HepG2 (cell line): Measurements from ENCODE around the gene IGLL1. TPM values are rescaled to one million over a fixed set of nuclear protein-coding genes. Genes with fewer than 3 reads are reported as not detected.

Experiments used
- ATAC-seq: fragments of 200-7000 bp; cut with Tn5 transposase; 3 replicates; pipeline ENCODE4 v1.9.1; 2020; ENCODE audit warnings: mild to moderate bottlenecking, moderate library complexity
- BruUV-seq: library from RNA; stranded (reverse); fragments of 400-500 nt; replicated peaks from 2 replicates; lab custom pipeline; 2021; lab: Mats Ljungman, UMichigan
- CTCF ChIA-PET: fragments of 300-600 bp; formaldehyde crosslinking; extraction: SDS; loops from one replicate; lab custom pipeline; 2021; ENCODE audit warnings: low total read pairs, inconsistent platforms, low intra/inter-chr PET ratio; lab: Yijun Ruan, JAX
- POLR2A ChIA-PET: fragments of 350-600 bp; sonication (Branson Sonifier 250); formaldehyde crosslinking; loops from one replicate; lab custom pipeline; 2020; ENCODE audit warnings: antibody characterized with exemption, inconsistent platforms; lab: Yijun Ruan, JAX
- DNase-seq: peaks from one replicate; pipeline ENCODE4 v3.0.0-alpha.2; 2015; ENCODE audit warnings: low spot score
- FAIRE-seq: peaks from 3 replicates; lab custom pipeline; 2011; peaks lifted over from hg19 to GRCh38; lab: Jason Lieb, UNC
- H2AFZ ChIP-seq: one replicate; pipeline ENCODE4 v1.6.1; 2011; ENCODE audit warnings: low read length, inconsistent platforms
- H3K27ac ChIP-seq: fragments of 300-600 bp; 3 replicates; pipeline ENCODE4 v1.8.0; 2011; ENCODE audit warnings: mixed run types, mild to moderate bottlenecking, mixed read lengths, low read length, inconsistent platforms; ENCODE audit not compliant: insufficient read depth; ENCODE audit errors: extremely low read length
- H3K27me3 ChIP-seq, 2 experiments: fragments of 200-600 bp in 1 of 2; 2 replicates in 1 of 2; 3 replicates in 1 of 2; pipeline versions ENCODE4 v1.6.0 to v1.8.0; 2011; ENCODE audit warnings: low read length in 2 of 2, mild to moderate bottlenecking in 2 of 2, moderate library complexity in 2 of 2, inconsistent platforms in 1 of 2; ENCODE audit not compliant: insufficient read depth in 2 of 2, control insufficient read depth in 1 of 2
- H3K36me3 ChIP-seq, 2 experiments: fragments of 200-600 bp in 1 of 2; replicated peaks in 1 of 2; 2 replicates in 1 of 2; 3 replicates in 1 of 2; pipeline versions ENCODE4 v1.5.1 to v1.8.0; 2011; ENCODE audit warnings: low read length in 2 of 2, inconsistent platforms in 1 of 2; ENCODE audit not compliant: insufficient read depth in 2 of 2, control insufficient read depth in 1 of 2
- H3K4me1 ChIP-seq: 2 replicates; pipeline ENCODE4 v1.5.1; 2012; ENCODE audit warnings: low read length, inconsistent platforms; ENCODE audit not compliant: insufficient read depth
- H3K4me2 ChIP-seq: 2 replicates; pipeline ENCODE4 v1.6.0; 2011; ENCODE audit warnings: low read depth, low read length, inconsistent platforms
- H3K4me3 ChIP-seq, 3 experiments: fragments of 200-600 bp in 1 of 3; sonication (generic), shearing (Covaris generic) in 1 of 3; replicated peaks in 1 of 3; 2 replicates each; pipeline ENCODE4 v1.5.1; 2011 to 2016; ENCODE audit warnings: low read length in 3 of 3, inconsistent platforms in 2 of 3, low read depth in 2 of 3, mild to moderate bottlenecking in 2 of 3, control low read depth in 1 of 3, mixed read lengths in 1 of 3; ENCODE audit not compliant: insufficient read depth in 1 of 3
- H3K79me2 ChIP-seq: one replicate; pipeline ENCODE4 v1.6.1; 2011; ENCODE audit warnings: low read length, inconsistent platforms; ENCODE audit not compliant: insufficient read depth
- H3K9ac ChIP-seq: 2 replicates; pipeline ENCODE4 v1.6.0; 2011; ENCODE audit warnings: mild to moderate bottlenecking, low read depth, low read length, inconsistent platforms; ENCODE audit not compliant: insufficient read depth
- H3K9me3 ChIP-seq: 2 replicates; pipeline ENCODE4 v1.5.1; 2012; ENCODE audit warnings: mild to moderate bottlenecking, low read length
- H4K20me1 ChIP-seq: 2 replicates; pipeline ENCODE4 v1.6.0; 2011; ENCODE audit warnings: inconsistent platforms, mild to moderate bottlenecking, low read length, moderate library complexity; ENCODE audit not compliant: insufficient read depth
- BRD4 ChIP-seq: sonication (generic); formaldehyde crosslinking; IDR thresholded peaks from 2 replicates; pipeline ENCODE4 v1.4.0; 2020; ENCODE audit warnings: missing genetic modification reagents
- ELF4 ChIP-seq: sonication (generic); formaldehyde crosslinking; IDR thresholded peaks from 2 replicates; pipeline ENCODE4 v1.5.0; 2020; ENCODE audit warnings: missing genetic modification reagents, mild to moderate bottlenecking, moderate library complexity, borderline replicate concordance
- GFI1 ChIP-seq: sonication (generic); formaldehyde crosslinking; IDR thresholded peaks from 2 replicates; pipeline ENCODE4 v1.5.0; 2020; ENCODE audit warnings: missing genetic modification reagents, mild to moderate bottlenecking, borderline replicate concordance
- HNF4G ChIP-seq, 2 experiments: sonication (generic) in 1 of 2; formaldehyde crosslinking in 1 of 2; IDR thresholded peaks; 2 replicates each; pipeline versions ENCODE4 v1.4.0 to v1.6.1; 2011 to 2020; ENCODE audit warnings: borderline replicate concordance in 2 of 2, low read depth in 2 of 2, mild to moderate bottlenecking in 2 of 2, low read length in 1 of 2, missing genetic modification reagents in 1 of 2, moderate library complexity in 1 of 2
- HNRNPLL ChIP-seq: fragments of 200-400 bp; formaldehyde crosslinking; IDR thresholded peaks from 2 replicates; pipeline ENCODE4 v1.6.1; 2017; ENCODE audit warnings: mild to moderate bottlenecking, low read depth, low read length; ENCODE audit not compliant: poor library complexity, severe bottlenecking
- IKZF1 ChIP-seq: fragments of 450-650 bp; IDR thresholded peaks from 2 replicates; pipeline ENCODE4 v1.7.1; 2016
- JDP2 ChIP-seq: sonication (generic); formaldehyde crosslinking; IDR thresholded peaks from 2 replicates; pipeline ENCODE4 v1.8.1; 2022; ENCODE audit warnings: missing genetic modification reagents, borderline replicate concordance
- LBX2 ChIP-seq: sonication (generic); formaldehyde crosslinking; IDR thresholded peaks from 2 replicates; pipeline ENCODE4 v1.5.0; 2020; ENCODE audit warnings: missing genetic modification reagents, mild to moderate bottlenecking, borderline replicate concordance
- MYPOP ChIP-seq: sonication (generic); formaldehyde crosslinking; IDR thresholded peaks from 2 replicates; pipeline ENCODE4 v1.8.1; 2023; ENCODE audit warnings: mild to moderate bottlenecking, moderate library complexity, missing genetic modification reagents
- XBP1 ChIP-seq: sonication (generic); formaldehyde crosslinking; IDR thresholded peaks from 2 replicates; pipeline ENCODE4 v1.5.0; 2020; ENCODE audit warnings: missing genetic modification reagents
- ZNF878 ChIP-seq: sonication (generic); formaldehyde crosslinking; IDR thresholded peaks from 2 replicates; pipeline ENCODE4 v1.8.1; 2023; ENCODE audit warnings: mild to moderate bottlenecking, missing genetic modification reagents, moderate library complexity
- WGBS: methylation state at CpG from one replicate; pipeline ENCODE4 v1.1.6; 2017; ENCODE audit warnings: low lambda C conversion rate; 5-methylcytosine and 5-hydroxymethylcytosine counted together
- in situ Hi-C: cut with HindIII; loops from 2 replicates; pipeline ENCODE4 v1.10.0; 2017; ENCODE audit warnings: low pct_unique_long_range_greater_than_20kb; ENCODE audit not compliant: extremely low pct_ligation_motif_present
- intact Hi-C: fragments of 100-400 bp; cut with micrococcal nuclease; formaldehyde crosslinking; loops from one replicate; pipeline ENCODE4 v1.10.0; 2022; ENCODE audit not compliant: unreplicated experiment
- polyA plus RNA-seq, 8 experiments: library from polyadenylated mRNA; depleted of rRNA in 3 of 8; stranded (reverse) in 7 of 8; unstranded in 1 of 8; fragments of >200 nt; fragmentation: Illumina TruSeq in 4 of 8; extraction: Trizol in 4 of 8; gene quantifications; 2 replicates each; pipeline versions ENCODE4 v1.2.1 to v1.2.3, GENCODE V29; 2011 to 2016; ENCODE audit warnings: low read depth in 4 of 8, missing spikeins in 1 of 8, mixed read lengths in 1 of 8; ENCODE audit not compliant: insufficient read depth in 1 of 8
- total RNA-seq, 5 experiments: library from RNA; depleted of rRNA; stranded (reverse); fragments of >200 nt; fragmentation: Illumina TruSeq; extraction: Trizol; gene quantifications; 2 replicates each; pipeline ENCODE4 v1.2.3, GENCODE V29; 2016; ENCODE audit warnings: low read depth in 1 of 5
- TF ChIP-seq, protein P1 (sequence below): sonication (generic); formaldehyde crosslinking; IDR thresholded peaks from one replicate; pipeline ENCODE4 v1.5.1; 2020; ENCODE audit warnings: mild to moderate bottlenecking, missing genetic modification reagents; ENCODE audit errors: not compliant biosample characterization
- TF ChIP-seq, protein P2 (sequence below): IDR thresholded peaks from 2 replicates; pipeline ENCODE4 v1.6.1; 2016; ENCODE audit warnings: missing biosample characterization, missing genetic modification reagents, low read depth

IGLL1 gene
- total and polyA plus RNA-seq, 2 of the 13 experiments (the other 11 are each of a cell fraction or from before 2014, with no cell fraction given): not detected

- Histone ChIP-seq H3K4me3 (no peak overlapping the region), H2AFZ (no peak overlapping the region), H3K9ac (no peak overlapping the region), H3K27me3 (no peaks in the 10 kb centered on the region), H3K9me3 (no peaks in the 10 kb centered on the region), H3K79me2 (no peaks in the 10 kb centered on the region), H3K4me2 (no peak overlapping the region), H3K27ac (no peak overlapping the region), H3K36me3 (no peaks in the 10 kb centered on the region), H3K4me1 (peaks cover 61% of the 10 kb centered on the region), H4K20me1 (no peaks in the 10 kb centered on the region)
- DNase-seq (no peak), ATAC-seq (no peak), FAIRE-seq (no peak)
- intact Hi-C loops (no loop called here), in situ Hi-C loops (no loop called here)
- 83% methylated on average over 9 of the region's 11 CpGs for WGBS
- ChIA-PET POLR2A (no interaction called here), CTCF (no interaction called here)
- BruUV-seq: no TSS peak
- TF ChIP-seq JDP2 (no peak), ZNF878 (CRISPR knock-in tag) (no peak), HNF4G (IDR thresholded peaks at IDR 0.05; ENCODE audit: borderline replicate concordance, low read depth, low read length) (no peak), HNF4G (CRISPR knock-in tag; IDR thresholded peaks at IDR 0.05; ENCODE audit: borderline replicate concordance, low read depth) (no peak), LBX2 (CRISPR knock-in tag) (no peak), MYPOP (CRISPR knock-in tag) (no peak), BRD4 (CRISPR knock-in tag) (no peak), HNRNPLL (no peak), IKZF1 (no peak), XBP1 (CRISPR knock-in tag) (no peak), GFI1 (no peak), ELF4 (no peak)
- TF ChIP-seq, protein P1, sequence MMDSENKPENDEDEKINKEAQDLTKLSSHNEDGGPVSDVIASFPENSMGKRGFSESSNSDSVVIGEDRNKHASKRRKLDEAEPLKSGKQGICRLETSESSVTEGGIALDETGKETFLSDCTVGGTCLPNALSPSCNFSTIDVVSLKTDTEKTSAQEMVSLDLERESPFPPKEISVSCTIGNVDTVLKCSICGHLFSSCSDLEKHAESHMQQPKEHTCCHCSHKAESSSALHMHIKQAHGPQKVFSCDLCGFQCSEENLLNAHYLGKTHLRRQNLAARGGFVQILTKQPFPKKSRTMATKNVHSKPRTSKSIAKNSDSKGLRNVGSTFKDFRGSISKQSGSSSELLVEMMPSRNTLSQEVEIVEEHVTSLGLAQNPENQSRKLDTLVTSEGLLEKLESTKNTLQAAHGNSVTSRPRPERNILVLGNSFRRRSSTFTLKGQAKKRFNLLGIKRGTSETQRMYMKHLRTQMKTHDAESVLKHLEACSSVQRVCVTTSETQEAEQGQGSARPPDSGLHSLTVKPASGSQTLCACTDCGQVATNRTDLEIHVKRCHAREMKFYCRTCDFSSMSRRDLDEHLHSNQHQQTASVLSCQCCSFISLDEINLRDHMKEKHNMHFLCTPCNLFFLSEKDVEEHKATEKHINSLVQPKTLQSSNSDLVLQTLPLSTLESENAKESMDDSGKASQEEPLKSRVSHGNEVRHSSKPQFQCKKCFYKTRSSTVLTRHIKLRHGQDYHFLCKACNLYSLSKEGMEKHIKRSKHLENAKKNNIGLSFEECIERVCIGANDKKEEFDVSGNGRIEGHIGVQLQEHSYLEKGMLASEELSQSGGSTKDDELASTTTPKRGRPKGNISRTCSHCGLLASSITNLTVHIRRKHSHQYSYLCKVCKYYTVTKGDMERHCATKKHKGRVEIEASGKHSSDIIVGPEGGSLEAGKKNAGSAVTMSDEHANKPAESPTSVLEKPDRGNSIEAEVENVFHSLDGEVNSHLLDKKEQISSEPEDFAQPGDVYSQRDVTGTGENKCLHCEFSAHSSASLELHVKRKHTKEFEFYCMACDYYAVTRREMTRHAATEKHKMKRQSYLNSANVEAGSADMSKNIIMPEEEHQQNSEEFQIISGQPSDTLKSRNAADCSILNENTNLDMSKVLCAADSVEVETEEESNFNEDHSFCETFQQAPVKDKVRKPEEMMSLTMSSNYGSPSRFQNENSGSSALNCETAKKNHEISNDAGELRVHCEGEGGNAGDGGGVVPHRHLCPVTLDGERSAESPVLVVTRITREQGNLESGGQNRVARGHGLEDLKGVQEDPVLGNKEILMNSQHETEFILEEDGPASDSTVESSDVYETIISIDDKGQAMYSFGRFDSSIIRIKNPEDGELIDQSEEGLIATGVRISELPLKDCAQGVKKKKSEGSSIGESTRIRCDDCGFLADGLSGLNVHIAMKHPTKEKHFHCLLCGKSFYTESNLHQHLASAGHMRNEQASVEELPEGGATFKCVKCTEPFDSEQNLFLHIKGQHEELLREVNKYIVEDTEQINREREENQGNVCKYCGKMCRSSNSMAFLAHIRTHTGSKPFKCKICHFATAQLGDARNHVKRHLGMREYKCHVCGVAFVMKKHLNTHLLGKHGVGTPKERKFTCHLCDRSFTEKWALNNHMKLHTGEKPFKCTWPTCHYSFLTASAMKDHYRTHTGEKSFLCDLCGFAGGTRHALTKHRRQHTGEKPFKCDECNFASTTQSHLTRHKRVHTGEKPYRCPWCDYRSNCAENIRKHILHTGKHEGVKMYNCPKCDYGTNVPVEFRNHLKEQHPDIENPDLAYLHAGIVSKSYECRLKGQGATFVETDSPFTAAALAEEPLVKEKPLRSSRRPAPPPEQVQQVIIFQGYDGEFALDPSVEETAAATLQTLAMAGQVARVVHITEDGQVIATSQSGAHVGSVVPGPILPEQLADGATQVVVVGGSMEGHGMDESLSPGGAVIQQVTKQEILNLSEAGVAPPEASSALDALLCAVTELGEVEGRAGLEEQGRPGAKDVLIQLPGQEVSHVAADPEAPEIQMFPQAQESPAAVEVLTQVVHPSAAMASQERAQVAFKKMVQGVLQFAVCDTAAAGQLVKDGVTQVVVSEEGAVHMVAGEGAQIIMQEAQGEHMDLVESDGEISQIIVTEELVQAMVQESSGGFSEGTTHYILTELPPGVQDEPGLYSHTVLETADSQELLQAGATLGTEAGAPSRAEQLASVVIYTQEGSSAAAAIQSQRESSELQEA (CRISPR knock-in tag): no peak
- TF ChIP-seq, protein P2, sequence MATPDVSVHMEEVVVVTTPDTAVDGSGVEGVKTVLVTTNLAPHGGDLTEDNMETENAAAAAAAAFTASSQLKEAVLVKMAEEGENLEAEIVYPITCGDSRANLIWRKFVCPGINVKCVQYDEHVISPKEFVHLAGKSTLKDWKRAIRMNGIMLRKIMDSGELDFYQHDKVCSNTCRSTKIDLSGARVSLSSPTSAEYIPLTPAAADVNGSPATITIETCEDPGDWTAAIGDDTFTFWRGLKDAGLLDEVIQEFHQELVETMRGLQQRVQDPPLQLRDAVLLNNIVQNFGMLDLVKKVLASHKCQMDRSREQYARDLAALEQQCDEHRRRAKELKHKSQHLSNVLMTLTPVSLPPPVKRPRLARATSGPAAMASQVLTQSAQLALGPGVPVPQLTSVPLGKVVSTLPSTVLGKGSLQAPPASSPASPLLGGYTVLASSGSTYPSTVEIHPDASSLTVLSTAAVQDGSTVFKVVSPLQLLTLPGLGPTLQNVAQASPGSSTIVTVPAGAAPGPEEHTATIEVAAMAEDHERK (CRISPR knock-in tag): no peak
These were observed 54.6 kb downstream of the IGLL1 start for GRCh38 chr22:23525510-23525909.
